ENCODE results near the gene FOXC1.

Gene FOXC1

DNA sequence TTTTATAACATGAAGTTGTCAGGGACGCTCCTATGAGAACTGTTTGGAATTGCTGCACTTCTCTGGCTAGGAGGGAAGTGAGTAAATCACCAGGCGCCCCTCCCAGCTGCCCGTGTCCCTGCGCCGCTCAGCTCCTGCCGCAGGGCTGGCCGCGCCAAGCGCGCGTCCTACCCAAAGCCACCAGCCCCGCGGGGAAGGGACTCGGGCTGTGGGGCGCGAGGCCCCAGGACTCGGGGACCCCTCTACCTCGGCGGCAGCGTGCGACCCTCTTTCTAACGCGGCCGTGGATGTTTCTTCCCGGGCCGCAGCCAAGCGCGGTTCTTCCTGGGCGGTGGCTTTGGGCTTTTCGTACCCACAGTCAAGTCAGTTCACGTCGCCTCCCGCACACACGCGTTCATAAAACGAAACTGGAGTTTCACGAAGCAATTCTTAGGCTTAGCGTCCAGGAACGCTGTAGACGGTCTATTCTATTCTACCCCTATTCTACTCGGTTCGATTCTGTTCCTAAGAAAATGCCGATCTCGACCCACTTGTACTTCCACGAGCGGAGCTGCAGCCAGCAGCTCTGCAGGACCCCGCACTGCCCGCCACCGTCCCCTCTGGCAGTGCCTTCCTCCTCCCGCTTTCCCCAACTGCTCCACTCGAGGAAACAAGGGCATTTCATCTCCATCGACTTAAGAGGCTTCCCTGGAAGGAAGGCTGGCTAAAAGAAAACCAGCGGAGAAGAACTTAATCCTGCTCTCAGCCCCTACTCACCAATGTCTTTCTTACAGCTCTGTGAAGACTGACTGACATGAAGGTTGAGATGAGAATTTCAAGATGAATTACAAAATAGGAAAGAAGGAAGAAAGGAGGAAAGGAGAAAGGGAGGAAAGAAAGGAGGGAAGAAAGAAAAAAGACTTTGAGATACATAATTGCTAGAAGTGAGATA, 15.4 kb downstream of the FOXC1 start:
- DNase-seq, result no peak

GRCh38 chr6:1625794-1626435, 16.2 kb downstream of the FOXC1 start:
- DNase-seq, result no peak

- DNase-seq, result no peak
Measured at GRCh38 chr6:1626481-1626880, 16.8 kb downstream of the FOXC1 start.

GRCh38 chr6:1627827-1628560, 18.3 kb downstream of the FOXC1 start:
- peak; percentile 8 for DNase-seq

GRCh38 chr6:1629316-1629715, 19.6 kb downstream of the FOXC1 start:
- DNase-seq, result no peak

DNA sequence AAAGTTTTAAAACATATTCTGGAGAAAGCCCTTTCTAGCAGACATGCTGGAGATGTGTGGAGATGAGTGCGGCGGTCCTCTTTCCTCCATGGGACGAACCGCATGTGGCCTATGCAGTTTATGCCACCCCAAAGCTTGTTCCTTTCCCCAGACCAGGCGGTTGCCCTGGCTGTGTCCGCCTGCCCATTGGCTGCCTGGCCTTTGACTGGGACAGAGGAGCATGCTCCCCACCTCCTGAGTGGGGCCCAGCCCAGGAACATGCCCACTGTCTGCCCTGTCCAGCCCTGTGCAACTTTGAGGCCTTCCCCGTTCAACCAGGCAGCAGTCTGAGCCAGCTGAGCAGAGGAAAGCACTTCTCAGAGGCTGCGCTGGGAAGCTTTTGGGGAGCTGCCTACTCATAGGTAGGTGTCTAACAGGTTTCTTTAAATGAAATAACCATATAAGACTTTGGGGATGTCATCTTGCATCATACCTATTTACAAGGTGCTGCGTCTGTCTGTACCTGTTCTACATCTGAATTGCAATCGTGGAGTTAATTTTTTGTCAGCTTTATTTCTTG, 20.6 kb downstream of the FOXC1 start:
- no peak for DNase-seq

GRCh38 chr6:1630771-1631217, 21.1 kb downstream of the FOXC1 start:
- no peak for DNase-seq

DNA sequence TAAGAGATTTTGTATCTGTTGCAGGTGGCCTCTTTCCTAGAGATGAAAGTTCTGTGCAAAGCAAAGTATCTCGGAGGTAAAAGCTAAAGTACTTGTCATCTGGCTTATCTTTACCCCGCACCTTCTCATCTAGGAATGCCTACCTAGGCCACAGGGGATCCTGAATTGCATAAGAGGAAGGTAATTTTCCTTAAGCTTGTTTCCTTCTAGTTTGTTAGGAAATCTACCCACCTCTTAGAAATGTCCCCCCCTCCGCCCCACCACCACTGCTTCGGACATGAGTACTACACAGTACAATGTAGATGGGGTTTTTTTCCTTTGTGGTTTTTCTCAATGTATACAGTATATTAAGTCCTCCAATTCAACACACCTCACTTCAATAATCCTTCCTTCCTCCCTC, 21.5 kb downstream of the FOXC1 start:
- DNase-seq, result no peak

- DNase-seq, result no peak
Measured at GRCh38 chr6:1633366-1634021, 23.8 kb downstream of the FOXC1 start.

DNA sequence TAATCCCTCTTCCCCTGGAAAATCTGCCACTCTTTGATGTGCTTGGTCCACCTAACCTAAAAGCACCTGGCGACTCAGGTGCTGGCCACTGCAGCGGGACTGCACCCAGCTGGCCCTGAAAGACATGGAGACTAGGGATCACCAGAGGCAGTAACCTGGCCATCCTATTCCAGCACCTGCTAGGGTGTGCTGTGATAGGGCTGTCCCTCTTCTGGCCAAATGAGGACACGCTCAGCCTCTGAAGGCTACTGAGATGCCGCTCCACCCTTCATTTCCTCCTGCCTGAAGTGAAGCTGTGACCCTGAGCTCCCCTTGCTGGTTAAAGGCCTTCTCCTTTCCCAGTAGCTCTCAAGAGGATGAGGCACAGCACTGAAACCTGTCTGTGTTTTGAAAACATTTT, 24.4 kb downstream of the FOXC1 start:
- no peak for DNase-seq

- DNase-seq, result no peak
Measured at GRCh38 chr6:1635305-1636010, 25.7 kb downstream of the FOXC1 start.

GRCh38 chr6:1636272-1636825, 26.6 kb downstream of the FOXC1 start:
- no peak for DNase-seq

DNA sequence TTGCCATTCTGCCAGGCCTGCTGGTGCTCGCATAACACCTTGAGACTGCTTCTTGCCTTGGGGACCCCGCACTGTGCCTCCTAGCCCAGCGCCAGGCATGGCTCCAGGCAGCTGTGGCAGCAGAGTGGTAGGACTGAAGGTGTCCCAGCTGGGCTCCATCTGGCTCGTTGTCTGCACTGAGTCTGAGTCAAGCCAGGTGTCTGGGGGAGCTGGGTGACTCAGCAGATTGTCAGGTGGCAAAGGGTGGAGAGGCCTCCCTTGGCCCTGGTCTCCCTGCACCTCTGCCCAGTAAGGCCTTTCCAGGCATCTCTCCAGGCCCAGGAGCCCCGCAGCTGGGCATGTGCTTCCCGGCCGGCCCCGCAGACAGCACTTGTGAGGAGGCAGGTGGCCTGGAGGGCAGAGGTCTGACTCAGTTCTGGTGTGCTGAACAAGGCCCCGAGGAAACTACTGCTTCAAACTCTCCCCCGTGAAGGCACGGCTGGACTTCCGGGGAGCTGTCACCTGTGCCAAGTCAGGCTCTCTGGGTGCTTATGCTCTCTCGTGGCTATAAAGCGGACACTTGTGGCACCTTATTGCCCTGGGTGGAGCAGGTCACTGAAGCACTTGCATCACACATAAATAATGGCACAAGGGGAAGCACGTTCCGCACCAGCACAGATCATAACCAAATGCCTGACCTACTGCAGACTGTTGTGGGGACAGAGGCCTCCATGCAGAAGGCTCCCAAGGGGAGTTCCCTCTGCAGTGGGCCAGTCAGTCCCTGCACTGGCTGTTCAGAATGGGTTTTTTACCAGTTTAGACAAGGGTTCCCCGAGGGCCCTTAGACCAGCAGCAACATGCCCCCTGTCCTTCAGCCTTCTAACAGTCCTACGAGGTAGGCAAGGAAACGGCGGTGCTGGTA, 27.5 kb downstream of the FOXC1 start:
- peak; percentile 77 for DNase-seq

GRCh38 chr6:1639430-1639829, 29.7 kb downstream of the FOXC1 start:
- no peak for DNase-seq

DNA sequence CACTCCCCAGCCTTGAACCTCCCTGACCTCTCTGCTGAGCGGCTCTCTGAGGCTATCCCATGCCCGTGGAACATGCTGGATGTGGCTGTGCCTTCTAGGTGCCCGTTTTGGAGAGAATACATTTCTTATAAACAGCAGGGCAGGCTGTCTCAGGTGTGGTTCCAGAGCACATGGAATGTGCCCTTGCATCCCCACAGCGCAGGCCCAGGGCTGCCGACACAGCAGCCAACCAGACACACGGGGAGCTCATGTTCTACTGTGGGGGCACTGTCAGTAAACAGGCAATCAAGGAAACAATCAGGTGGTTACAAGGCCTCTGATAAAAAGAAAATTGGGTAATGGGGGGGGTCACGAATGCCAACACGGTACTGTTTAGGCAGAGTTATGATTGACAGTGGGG, 30.8 kb downstream of the FOXC1 start:
- DNase-seq, result no peak

GRCh38 chr6:1641343-1641885, 31.7 kb downstream of the FOXC1 start:
- no peak for DNase-seq

GRCh38 chr6:1643111-1643510, 33.4 kb downstream of the FOXC1 start:
- no peak for DNase-seq

DNA sequence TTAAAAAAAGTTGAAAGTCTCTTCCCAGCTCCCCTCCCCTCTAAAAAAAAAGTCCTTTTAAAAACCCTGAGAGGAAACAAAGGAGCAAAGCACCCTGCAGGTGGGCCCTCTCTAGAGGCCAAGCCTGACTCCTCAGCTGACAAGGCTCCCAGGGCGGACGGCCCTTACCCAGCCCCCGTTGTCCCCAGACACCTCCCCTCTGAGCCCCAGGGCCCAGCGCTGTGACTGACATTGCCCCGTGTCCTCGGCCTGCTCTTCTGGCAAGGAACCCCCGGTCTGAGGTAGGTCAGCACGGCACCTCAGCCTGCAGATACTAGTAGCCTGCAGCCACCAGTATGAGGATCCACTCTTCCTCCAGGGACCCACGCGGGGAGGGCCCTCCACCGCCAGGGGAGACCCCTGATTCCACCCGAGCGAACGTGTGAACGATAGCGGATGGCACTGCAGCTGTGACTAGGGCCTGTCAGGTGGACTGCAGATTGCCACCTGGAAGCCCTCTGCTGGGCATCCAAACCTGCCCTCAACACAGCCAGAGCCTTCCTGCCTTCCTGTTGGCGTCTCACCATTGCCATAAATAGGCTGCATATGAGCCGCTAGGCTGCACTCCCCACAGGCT, 34.2 kb downstream of the FOXC1 start:
- DNase-seq, result no peak

GRCh38 chr6:1644516-1645060, 34.9 kb downstream of the FOXC1 start:
- no peak for DNase-seq
